H9 (cell line): ENCODE data around the gene DNAJC25. TPM values are rescaled to one million over a fixed set of nuclear protein-coding genes. Genes with fewer than 3 reads are reported as not detected.

ENCODE experiments used
- DNase-seq: peaks from one replicate; pipeline ENCODE4 v3.0.0-alpha.2; 2017
- H2AFZ ChIP-seq: one replicate; pipeline ENCODE4 v1.6.1; 2013; ENCODE audit warnings: mild to moderate bottlenecking, low read length, control low read depth, moderate library complexity
- H2AK5ac ChIP-seq: 2 replicates; pipeline ENCODE4 v1.6.1; 2013; ENCODE audit warnings: low read length, control low read depth, mixed read lengths; ENCODE audit not compliant: insufficient read length
- H2BK120ac ChIP-seq: one replicate; pipeline ENCODE4 v1.6.1; 2013; ENCODE audit warnings: low read depth, mild to moderate bottlenecking, low read length, control low read depth, inconsistent platforms; ENCODE audit not compliant: poor library complexity, severe bottlenecking
- H2BK12ac ChIP-seq: 2 replicates; pipeline ENCODE4 v1.6.1; 2013; ENCODE audit warnings: low read length, control low read depth, mixed read lengths, low read depth; ENCODE audit not compliant: insufficient read length
- H2BK15ac ChIP-seq: 2 replicates; pipeline ENCODE4 v1.6.1; 2013; ENCODE audit warnings: low read depth, low read length, control low read depth
- H2BK20ac ChIP-seq: one replicate; pipeline ENCODE4 v1.6.1; 2013; ENCODE audit warnings: low read depth, mild to moderate bottlenecking, low read length, control low read depth, inconsistent platforms; ENCODE audit not compliant: poor library complexity, severe bottlenecking
- H2BK5ac ChIP-seq: 2 replicates; pipeline ENCODE4 v1.6.1; 2013; ENCODE audit warnings: low read length, control low read depth, mixed read lengths; ENCODE audit not compliant: insufficient read length
- H3K14ac ChIP-seq: 2 replicates; pipeline ENCODE4 v1.6.1; 2013; ENCODE audit warnings: low read length, control low read depth; ENCODE audit not compliant: insufficient read depth
- H3K18ac ChIP-seq: 2 replicates; pipeline ENCODE4 v1.6.1; 2013; ENCODE audit warnings: low read depth, mild to moderate bottlenecking, mixed read lengths, low read length, control low read depth; ENCODE audit not compliant: insufficient read length
- H3K23ac ChIP-seq: 2 replicates; pipeline ENCODE4 v1.6.1; 2013; ENCODE audit warnings: low read length, control low read depth, mixed read lengths, low read depth; ENCODE audit not compliant: insufficient read length
- H3K23me2 ChIP-seq: 2 replicates; pipeline ENCODE4 v1.6.1; 2013; ENCODE audit warnings: low read depth, mild to moderate bottlenecking, mixed read lengths, low read length, control low read depth; ENCODE audit not compliant: insufficient read length, poor library complexity, severe bottlenecking
- H3K27ac ChIP-seq: 2 replicates; pipeline ENCODE4 v1.5.1; 2013; ENCODE audit warnings: low read length, control low read depth, mixed read lengths, low read depth; ENCODE audit not compliant: insufficient read length
- H3K27me3 ChIP-seq: 2 replicates; pipeline ENCODE4 v1.6.1; 2013; ENCODE audit warnings: low read length, control low read depth, inconsistent platforms; ENCODE audit not compliant: insufficient read depth
- H3K4ac ChIP-seq: 2 replicates; pipeline ENCODE4 v1.6.1; 2013; ENCODE audit warnings: low read depth, mild to moderate bottlenecking, control low read depth, inconsistent platforms, low read length, moderate library complexity
- H3K4me1 ChIP-seq: 2 replicates; pipeline ENCODE4 v1.6.1; 2013; ENCODE audit warnings: low read length, control low read depth, inconsistent platforms; ENCODE audit not compliant: insufficient read depth
- H3K4me2 ChIP-seq: 2 replicates; pipeline ENCODE4 v1.6.1; 2013; ENCODE audit warnings: low read length, control low read depth, mixed read lengths; ENCODE audit not compliant: insufficient read length, insufficient read depth
- H3K56ac ChIP-seq: 2 replicates; pipeline ENCODE4 v1.6.1; 2013; ENCODE audit warnings: low read depth, mild to moderate bottlenecking, mixed read lengths, low read length, control low read depth; ENCODE audit not compliant: insufficient read length
- H3K79me1 ChIP-seq: 2 replicates; pipeline ENCODE4 v1.6.1; 2013; ENCODE audit warnings: low read depth, mild to moderate bottlenecking, moderate library complexity, low read length, control low read depth, inconsistent platforms; ENCODE audit not compliant: insufficient read depth, poor library complexity, severe bottlenecking
- H3K79me2 ChIP-seq: 2 replicates; pipeline ENCODE4 v1.6.1; 2013; ENCODE audit warnings: low read length, control low read depth, inconsistent platforms; ENCODE audit not compliant: insufficient read depth
- H3K9ac ChIP-seq: 2 replicates; pipeline ENCODE4 v1.6.1; 2013; ENCODE audit warnings: low read length, control low read depth, mixed read lengths; ENCODE audit not compliant: insufficient read length; ENCODE audit errors: extremely low read depth
- H3K9me3 ChIP-seq: one replicate; pipeline ENCODE4 v1.6.1; 2013; ENCODE audit warnings: low read depth, low read length, inconsistent platforms; ENCODE audit not compliant: control insufficient read depth
- H3T11ph ChIP-seq: one replicate; pipeline ENCODE4 v1.6.1; 2013; ENCODE audit warnings: mild to moderate bottlenecking, low read length, control low read depth, inconsistent platforms
- H4K20me1 ChIP-seq: one replicate; pipeline ENCODE4 v1.6.1; 2013; ENCODE audit not compliant: control insufficient read depth, insufficient read length, insufficient read depth
- H4K5ac ChIP-seq: 2 replicates; pipeline ENCODE4 v1.6.1; 2013; ENCODE audit warnings: low read depth, mild to moderate bottlenecking, mixed read lengths, low read length, control low read depth; ENCODE audit not compliant: insufficient read length
- H4K8ac ChIP-seq: replicated peaks from 2 replicates; pipeline ENCODE4 v1.6.1; 2013; ENCODE audit warnings: low read length, control low read depth, mixed read lengths, low read depth; ENCODE audit not compliant: insufficient read length
- H4K91ac ChIP-seq: 2 replicates; pipeline ENCODE4 v1.6.1; 2013; ENCODE audit warnings: low read depth, mild to moderate bottlenecking, moderate library complexity, mixed read lengths, low read length, control low read depth; ENCODE audit not compliant: insufficient read length
- H3K27ac Mint-ChIP-seq, 3 experiments: 2 replicates in 2 of 3; 3 replicates in 1 of 3; pipeline ENCODE4 v1.8.0; 2020 to 2021; ENCODE audit warnings: mixed read lengths in 3 of 3, mild to moderate bottlenecking in 1 of 3, moderate library complexity in 1 of 3
- H3K27me3 Mint-ChIP-seq: 2 replicates; pipeline ENCODE4 v1.8.0; 2021; ENCODE audit warnings: low read depth, mild to moderate bottlenecking, moderate library complexity, mixed read lengths
- H3K36me3 Mint-ChIP-seq, 3 experiments: 2 replicates in 2 of 3; 3 replicates in 1 of 3; pipeline ENCODE4 v1.8.0; 2020 to 2021; ENCODE audit warnings: low read depth in 3 of 3, mixed read lengths in 3 of 3; ENCODE audit not compliant: insufficient read depth in 1 of 3
- H3K4me1 Mint-ChIP-seq, 2 experiments: 2 replicates each; pipeline ENCODE4 v1.8.0; 2020; ENCODE audit warnings: mixed read lengths in 2 of 2
- H3K4me3 Mint-ChIP-seq, 2 experiments: 2 replicates in 1 of 2; 3 replicates in 1 of 2; pipeline ENCODE4 v1.8.0; 2020 to 2021; ENCODE audit warnings: mild to moderate bottlenecking in 2 of 2, mixed read lengths in 2 of 2, moderate library complexity in 1 of 2
- H3K9me3 Mint-ChIP-seq, 2 experiments: 2 replicates in 1 of 2; 3 replicates in 1 of 2; pipeline ENCODE4 v1.8.0; 2020; ENCODE audit warnings: mild to moderate bottlenecking in 2 of 2, mixed read lengths in 2 of 2, moderate library complexity in 1 of 2
- total RNA-seq: library from RNA; stranded (reverse); gene quantifications from 2 replicates; pipeline ENCODE4 v1.2.1, GENCODE V29; 2021
- TF ChIP-seq, protein P1 (sequence below): fragments of 200-600 bp; sonication (generic); conservative IDR thresholded peaks from 3 replicates; pipeline ENCODE4 v1.8.0; 2021; ENCODE audit warnings: antibody characterized with exemption, mild to moderate bottlenecking

DNAJC25 gene
- total RNA-seq, 1 experiment from 2014 or later = 7.6 TPM

DNA sequence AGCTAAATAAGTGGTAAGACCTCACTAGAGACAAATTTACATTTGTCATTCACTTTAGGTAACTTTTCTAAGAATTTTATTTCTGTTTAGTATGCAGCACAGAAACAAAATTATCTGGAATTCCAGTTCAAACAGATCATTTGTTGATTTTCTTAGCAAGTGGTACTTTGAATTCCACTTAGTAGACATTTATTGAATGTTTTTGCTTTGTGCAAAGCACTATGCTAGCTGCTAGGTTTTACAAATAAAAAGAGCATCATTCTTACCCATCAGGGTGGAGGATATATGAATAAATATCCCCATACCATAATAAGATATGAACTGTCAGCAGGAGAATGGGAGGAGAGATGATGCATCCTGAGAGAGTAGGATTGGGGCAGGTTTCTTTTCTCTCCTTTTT lies 65.7 kb downstream of the DNAJC25 start:
- Histone ChIP-seq H4K91ac (no peak overlapping the region), H3K23ac (no peak overlapping the region), H3K9me3 (no peaks in the 10 kb centered on the region), H3K18ac (no peak overlapping the region), H3K4me2 (no peak overlapping the region), H4K20me1 (no peaks in the 10 kb centered on the region), H3K14ac (no peak overlapping the region), H3T11ph (no peak overlapping the region), H3K9ac (no peak overlapping the region), H3K23me2 (no peaks in the 10 kb centered on the region), H2AK5ac (no peak overlapping the region), H2BK20ac (no peak overlapping the region), H2BK15ac (no peak overlapping the region), H3K79me2 (no peaks in the 10 kb centered on the region), H2BK12ac (no peak overlapping the region), H2BK5ac (no peak overlapping the region), H3K4me1 (no peaks in the 10 kb centered on the region), H2BK120ac (no peak overlapping the region), H2AFZ (no peak overlapping the region), H3K27me3 (no peaks in the 10 kb centered on the region), H3K79me1 (no peaks in the 10 kb centered on the region), H3K27ac (no peak overlapping the region), H3K4ac (no peak overlapping the region), H3K56ac (no peak overlapping the region), H4K8ac (no peak overlapping the region), H4K5ac (no peak overlapping the region)
- H3K9me3 Mint-ChIP-seq = peaks cover 0 to 3% of the 10 kb centered on the region in 2 experiments; a peak in 2 of 5 replicates
- H3K27me3 Mint-ChIP-seq = no peaks in the 10 kb centered on the region
- no peak for DNase-seq
- H3K27ac Mint-ChIP-seq = no peak overlapping the region
- TF ChIP-seq, protein P1, sequence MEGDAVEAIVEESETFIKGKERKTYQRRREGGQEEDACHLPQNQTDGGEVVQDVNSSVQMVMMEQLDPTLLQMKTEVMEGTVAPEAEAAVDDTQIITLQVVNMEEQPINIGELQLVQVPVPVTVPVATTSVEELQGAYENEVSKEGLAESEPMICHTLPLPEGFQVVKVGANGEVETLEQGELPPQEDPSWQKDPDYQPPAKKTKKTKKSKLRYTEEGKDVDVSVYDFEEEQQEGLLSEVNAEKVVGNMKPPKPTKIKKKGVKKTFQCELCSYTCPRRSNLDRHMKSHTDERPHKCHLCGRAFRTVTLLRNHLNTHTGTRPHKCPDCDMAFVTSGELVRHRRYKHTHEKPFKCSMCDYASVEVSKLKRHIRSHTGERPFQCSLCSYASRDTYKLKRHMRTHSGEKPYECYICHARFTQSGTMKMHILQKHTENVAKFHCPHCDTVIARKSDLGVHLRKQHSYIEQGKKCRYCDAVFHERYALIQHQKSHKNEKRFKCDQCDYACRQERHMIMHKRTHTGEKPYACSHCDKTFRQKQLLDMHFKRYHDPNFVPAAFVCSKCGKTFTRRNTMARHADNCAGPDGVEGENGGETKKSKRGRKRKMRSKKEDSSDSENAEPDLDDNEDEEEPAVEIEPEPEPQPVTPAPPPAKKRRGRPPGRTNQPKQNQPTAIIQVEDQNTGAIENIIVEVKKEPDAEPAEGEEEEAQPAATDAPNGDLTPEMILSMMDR = no peak
- no peak overlapping the region for H3K4me3 Mint-ChIP-seq
- H3K36me3 Mint-ChIP-seq = no peaks in the 10 kb centered on the region; a peak in 1 of 7 replicates
- peaks cover 0 to under 1% of the 10 kb centered on the region in 2 experiments; a peak in 1 of 4 replicates for H3K4me1 Mint-ChIP-seq
